Suprapubic skin (tissue), 4 donors: ENCODE results near the gene KIRREL3.

Experiments used
- CTCF ChIP-seq, 2 donors: fragments of 200-600 bp in 1 of 2; fragments of 450-650 bp in 1 of 2; sonication (generic) in 1 of 2; IDR thresholded peaks; one replicate each; pipeline ENCODE4 v1.5.1; 2016 to 2019; ENCODE audit warnings: antibody characterized with exemption in 2 of 2, mild to moderate bottlenecking in 1 of 2, moderate library complexity in 1 of 2
- EP300 ChIP-seq: sonication (generic); formaldehyde crosslinking; IDR thresholded peaks from one replicate; pipeline ENCODE4 v1.6.1; 2017; ENCODE audit warnings: antibody characterized with exemption
- POLR2A ChIP-seq, 2 donors: fragments of 450-650 bp; IDR thresholded peaks; one replicate each; pipeline ENCODE4 v1.6.1; 2017; ENCODE audit warnings: antibody characterized with exemption in 2 of 2, mild to moderate bottlenecking in 2 of 2, moderate library complexity in 2 of 2
- POLR2AphosphoS5 ChIP-seq, 3 donors: sonication (generic); formaldehyde crosslinking; IDR thresholded peaks; one replicate each; pipeline ENCODE4 v1.6.1; 2017; ENCODE audit warnings: antibody characterized with exemption in 3 of 3

DNA sequence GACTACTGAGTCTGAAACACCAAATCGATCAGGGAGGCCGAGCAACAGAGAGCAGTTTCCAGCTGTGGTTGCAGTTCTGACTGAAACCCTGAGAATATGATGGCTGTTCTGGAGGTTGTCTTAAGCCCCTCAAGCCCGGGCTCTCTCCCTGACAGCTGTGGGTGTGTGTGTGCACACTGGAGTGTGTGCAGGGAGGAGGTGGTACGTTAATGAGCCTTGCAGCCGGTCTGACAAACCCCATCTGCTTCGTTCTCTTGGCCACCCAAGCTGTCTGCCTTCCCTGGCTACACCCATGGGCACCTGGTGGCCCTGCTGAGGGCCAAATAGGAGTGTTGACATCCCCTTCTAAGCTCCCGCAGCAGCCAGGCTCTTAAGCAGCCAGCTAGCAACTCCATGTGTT lies 189.8 kb downstream of the KIRREL3 start:
- no peak for TF ChIP-seq CTCF (IDR thresholded peaks at IDR 0.05)
- no peak for TF ChIP-seq POLR2A (IDR thresholded peaks at IDR 0.05)
- TF ChIP-seq POLR2AphosphoS5 (IDR thresholded peaks at IDR 0.05), result no peak
- no peak for TF ChIP-seq EP300
